Activated naive CD4-positive, alpha-beta T cell (primary cell): Measurements from ENCODE around the gene FIBCD1.

Source experiments
- DNase-seq, 4 experiments: peaks; one replicate each; lab custom pipeline; 2025; lab: John Stamatoyannopoulos, UW

Gene FIBCD1

GRCh38 chr9:130936285-130937117 lies 2.5 kb downstream of the FIBCD1 start:
- no peak for DNase-seq

- no peak for DNase-seq
These were observed 3.3 kb downstream of the FIBCD1 start for GRCh38 chr9:130935648-130936271.

- no peak for DNase-seq
These were observed 4.1 kb downstream of the FIBCD1 start for GRCh38 chr9:130934702-130935647.

- DNase-seq: no peak
These were observed 4.8 kb downstream of the FIBCD1 start for GRCh38 chr9:130934246-130934645.

GRCh38 chr9:130933114-130934046 lies 5.7 kb downstream of the FIBCD1 start:
- DNase-seq: no peak

DNA sequence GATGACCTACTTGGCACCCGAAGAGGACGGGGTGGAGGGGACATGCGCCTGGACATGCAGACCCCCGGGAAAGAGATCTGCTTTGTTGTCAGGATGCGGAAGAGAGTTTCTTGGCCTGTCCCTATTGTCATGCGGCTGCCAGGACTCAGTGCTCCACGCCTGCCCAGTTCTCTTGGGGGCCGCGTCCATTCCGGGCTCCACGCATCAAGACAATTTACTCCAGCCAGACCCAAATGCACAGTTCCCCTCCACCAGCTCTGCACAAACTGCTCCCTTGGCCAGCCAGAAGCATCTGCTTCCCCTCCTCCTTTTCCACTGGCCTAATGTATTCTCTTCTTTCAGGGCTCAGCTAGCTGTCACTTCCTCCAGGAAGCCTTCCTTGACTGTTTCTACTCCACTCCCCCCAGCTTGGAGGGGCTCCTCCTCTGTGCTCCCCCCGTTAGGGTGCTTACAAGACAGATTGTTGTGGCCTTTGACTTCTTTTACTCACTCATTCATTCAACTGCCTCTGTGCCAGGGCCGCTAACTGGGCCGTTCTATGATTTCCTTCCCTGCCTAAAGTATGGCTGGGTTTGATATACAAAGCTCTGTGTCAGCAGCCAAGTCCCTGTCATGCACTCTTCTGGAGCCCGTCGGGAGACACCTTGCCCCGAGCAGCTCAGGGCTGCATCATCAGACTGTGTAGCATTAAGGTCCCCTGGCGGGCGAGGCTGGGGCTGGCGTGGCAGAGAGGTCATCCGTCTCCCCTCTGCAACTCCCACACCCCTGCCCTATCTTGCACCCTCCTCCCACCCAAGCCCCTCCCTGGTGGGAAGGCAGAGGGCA lies 6.6 kb downstream of the FIBCD1 start:
- DNase-seq: no peak

GRCh38 chr9:130931508-130932254 lies 7.4 kb downstream of the FIBCD1 start:
- no peak for DNase-seq

DNA sequence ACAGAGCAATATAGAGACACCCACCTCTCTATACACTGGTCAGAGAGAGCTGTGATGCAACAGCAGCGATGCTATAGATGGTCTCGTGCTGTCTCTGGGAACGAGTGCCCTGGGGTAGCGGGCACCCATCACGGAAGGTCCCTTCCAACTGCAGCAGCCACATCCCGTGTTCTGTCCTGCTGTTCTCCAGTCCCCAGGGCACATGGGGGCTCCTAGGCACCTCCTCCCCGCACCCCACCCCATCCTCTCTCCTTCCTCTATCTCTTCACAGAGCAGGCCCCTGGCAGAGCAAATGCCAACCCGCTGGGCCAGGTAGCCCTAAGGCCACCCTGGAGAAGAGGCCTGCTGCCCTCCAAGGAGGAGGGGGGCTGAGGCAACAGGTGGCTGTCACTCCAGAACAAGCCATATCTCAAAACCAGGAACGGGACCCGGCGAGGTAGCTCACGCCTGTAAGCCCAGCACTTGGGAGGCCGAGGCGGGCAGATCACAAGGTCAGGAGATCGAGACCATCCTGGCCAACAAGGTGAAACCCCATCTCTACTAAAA lies 8.2 kb downstream of the FIBCD1 start:
- no peak for DNase-seq

DNA sequence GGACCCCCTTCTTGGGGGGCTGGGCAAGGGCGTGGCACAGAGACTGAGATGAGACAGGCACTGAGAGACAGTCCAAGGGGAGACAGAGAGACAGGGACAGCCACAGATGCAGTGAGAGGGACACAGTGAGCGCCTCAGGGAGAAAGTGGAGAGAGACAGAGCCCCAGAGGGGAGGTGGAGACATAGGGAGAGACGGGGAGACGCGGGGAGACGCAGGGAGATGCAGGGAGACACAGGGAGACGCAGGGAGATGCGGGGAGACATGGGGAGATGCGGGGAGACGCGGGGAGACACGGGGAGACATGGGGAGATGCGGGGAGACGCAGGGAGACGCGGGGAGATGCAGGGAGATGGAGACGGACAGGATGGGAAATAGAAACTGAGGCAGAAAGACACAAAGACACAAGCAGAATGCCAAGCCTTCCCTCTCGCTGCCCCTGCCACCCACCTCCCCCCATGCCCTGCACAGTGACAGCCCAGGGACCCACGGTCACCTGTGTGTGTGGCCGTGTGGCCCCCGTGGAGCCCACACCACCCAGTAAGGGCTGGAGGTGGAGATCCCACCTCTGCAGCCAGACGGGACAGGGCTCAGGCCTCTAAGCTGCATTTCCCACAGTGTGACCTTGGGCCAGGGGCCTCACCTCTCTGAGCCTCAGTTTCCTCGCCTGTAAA lies 8.8 kb downstream of the FIBCD1 start:
- DNase-seq: no peak

GRCh38 chr9:130929571-130930038 lies 9.4 kb downstream of the FIBCD1 start:
- DNase-seq: no peak

GRCh38 chr9:130927995-130928900 lies 10.8 kb downstream of the FIBCD1 start:
- DNase-seq: no peak

- no peak for DNase-seq
These were observed 11.7 kb downstream of the FIBCD1 start for GRCh38 chr9:130927338-130927737.

DNA sequence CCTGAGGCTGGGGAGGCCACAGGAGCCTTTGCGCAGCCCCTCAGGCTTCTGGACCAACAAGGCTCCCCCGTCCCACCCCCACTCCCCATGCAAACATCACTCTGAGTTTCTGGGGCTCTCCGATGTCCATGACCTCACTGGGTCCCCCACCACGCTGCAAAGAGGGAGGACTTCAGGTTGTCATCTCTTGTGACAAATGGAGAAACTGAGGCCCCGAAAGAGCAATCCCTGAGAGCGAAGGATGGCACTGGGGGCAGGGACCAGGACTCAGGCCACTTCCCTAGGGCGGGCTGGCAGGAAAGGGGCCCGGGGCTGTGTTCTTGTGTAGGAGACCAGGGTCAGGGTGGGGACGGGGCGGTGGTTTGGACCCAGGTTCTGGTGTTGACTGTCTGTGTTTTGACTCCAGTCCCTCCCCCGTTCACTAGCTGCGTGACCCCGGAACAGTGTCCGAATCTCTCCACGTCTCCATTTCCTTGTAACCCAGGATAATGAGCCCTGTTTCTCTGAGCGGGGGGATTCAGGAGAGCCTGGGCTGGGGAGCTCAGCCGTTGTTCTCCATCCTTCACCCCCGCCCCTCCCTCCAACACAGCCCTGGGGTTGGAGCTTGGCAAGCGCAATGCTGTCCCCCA lies 13.9 kb downstream of the FIBCD1 start:
- DNase-seq: no peak

DNA sequence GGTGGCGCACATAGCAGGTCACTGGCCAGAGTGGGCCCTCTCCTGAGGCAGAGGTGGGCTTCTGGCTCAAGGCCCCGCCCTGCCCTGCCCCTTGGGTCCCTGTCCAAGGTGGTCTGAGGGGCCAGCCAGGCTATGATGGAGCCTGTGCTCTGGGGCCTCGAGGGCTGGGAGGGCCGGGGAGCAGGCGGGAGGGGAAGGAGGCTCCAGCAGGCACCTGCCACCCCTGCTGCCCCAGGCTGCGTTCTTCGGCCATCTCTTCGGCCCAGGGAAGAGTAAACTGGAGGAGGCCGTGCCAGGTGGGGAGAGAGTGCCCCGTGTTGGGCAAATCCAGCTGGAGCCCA lies 14.6 kb downstream of the FIBCD1 start:
- DNase-seq: no peak

DNA sequence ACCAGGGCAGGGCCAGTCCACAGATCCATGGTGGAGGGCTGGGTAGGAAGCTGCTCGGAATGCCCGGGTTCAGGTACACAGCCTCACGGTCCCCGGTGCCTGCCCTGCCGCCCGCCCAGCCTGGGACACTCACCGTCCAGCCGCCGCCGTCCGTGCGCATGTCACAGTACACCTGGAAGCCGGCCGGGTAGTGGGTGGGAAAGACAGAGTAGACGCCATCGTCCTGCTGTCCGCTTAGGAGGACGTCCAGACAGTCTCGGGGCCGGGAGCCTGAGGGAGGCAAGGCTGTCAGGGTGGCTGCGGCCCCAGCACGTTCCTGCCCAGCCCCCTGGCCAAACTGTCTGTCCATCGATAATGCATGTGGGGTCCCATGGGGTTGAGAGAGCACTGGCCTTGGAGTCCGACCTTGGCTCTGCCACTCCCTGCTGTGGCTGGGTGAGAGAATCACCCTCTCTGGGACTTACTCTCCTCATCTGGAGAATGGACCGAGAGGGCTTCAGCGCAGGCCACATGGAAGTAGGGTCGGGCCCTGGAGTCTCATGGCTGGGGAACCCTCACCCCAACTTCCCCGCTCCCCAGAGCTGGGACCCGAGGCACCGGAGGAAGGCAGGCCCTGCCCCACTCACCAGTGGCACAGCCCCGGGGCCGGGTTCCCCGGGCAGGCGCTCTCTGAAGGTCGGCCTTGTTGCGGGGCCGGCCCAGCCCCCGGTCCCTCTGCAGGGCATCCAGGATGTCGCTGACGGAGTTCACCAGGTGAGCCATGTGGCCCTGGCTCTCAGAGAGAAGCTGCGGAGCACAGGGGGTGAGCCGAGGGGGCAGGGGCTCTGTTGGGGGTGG lies 15.2 kb downstream of the FIBCD1 start:
- DNase-seq: no peak

DNA sequence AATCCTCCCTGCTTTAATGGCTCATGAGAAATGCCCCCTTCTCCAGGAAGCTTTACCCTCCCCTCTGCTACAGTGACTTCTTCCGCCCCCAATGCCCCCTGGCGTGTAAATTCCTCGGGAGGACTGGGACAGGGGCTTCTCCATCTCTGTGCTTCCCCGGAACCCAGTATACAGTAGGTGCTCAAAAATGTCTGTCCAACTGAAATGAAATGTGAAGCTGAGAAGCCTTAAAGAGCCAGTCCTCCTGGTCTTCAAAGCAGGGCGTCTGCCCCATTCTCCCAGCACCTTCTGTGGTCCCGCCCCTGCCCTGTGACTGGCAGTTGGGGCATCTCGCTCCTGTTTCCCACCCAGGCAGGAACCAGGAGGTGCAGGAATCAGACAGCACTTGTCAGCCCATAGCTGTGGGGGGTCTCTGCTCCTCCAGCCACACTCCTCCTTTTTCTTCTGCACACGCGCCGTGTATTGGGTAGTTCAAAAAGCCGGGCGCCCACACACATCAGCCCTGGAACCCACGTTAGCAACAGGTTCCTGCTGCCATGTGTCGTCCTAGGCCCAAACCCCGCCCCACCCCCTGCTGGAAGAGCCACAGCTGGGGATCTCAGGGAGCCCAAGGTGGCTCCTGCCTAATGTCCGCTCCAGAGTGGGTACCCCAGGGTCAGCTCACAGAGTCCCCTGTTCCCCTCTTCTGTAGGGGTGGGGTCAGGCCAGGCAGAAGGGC lies 16.0 kb downstream of the FIBCD1 start:
- DNase-seq: no peak
